Bronchial epithelial cell (primary cell): Measurements from ENCODE around the gene TPRG1L. TPM values are rescaled to one million over a fixed set of nuclear protein-coding genes. Genes with fewer than 3 reads are reported as not detected.

Experiments used
- DNase-seq: peaks from one replicate; pipeline ENCODE4 v3.0.0-alpha.2; 2010; ENCODE audit warnings: low read depth
- FAIRE-seq: peaks from 2 replicates; lab custom pipeline; 2011; peaks lifted over from hg19 to GRCh38; lab: Jason Lieb, UNC
- H3K27me3 ChIP-seq: 2 replicates; pipeline ENCODE4 v1.5.1; 2011; ENCODE audit warnings: low read length; ENCODE audit not compliant: control insufficient read depth, insufficient read depth
- H3K36me3 ChIP-seq: 2 replicates; pipeline ENCODE4 v1.5.1; 2011; ENCODE audit warnings: low read length; ENCODE audit not compliant: control insufficient read depth, insufficient read depth
- H3K4me3 ChIP-seq: 2 replicates; pipeline ENCODE4 v1.5.1; 2011; ENCODE audit warnings: mild to moderate bottlenecking, low read depth, low read length, control low read depth
- CTCF ChIP-seq: IDR thresholded peaks from 2 replicates; pipeline ENCODE4 v1.5.1; 2011; ENCODE audit warnings: mild to moderate bottlenecking, moderate library complexity, low read length, control low read depth, inconsistent platforms; ENCODE audit not compliant: insufficient read depth, severe bottlenecking
- total RNA-seq: library from RNA; depleted of rRNA; stranded (reverse); fragments of >200 nt; gene quantifications from 2 replicates; pipeline ENCODE4 v1.2.1, GENCODE V29; 2014

Gene TPRG1L
- total RNA-seq, 1 donor from 2014 or later, result 33.4 TPM

GRCh38 chr1:3671371-3672180 lies 46.8 kb downstream of the TPRG1L start:
- FAIRE-seq, result no peak

GRCh38 chr1:3672231-3672970 lies 47.6 kb downstream of the TPRG1L start:
- Histone ChIP-seq H3K4me3 (no peak overlapping the region), H3K27me3 (peaks cover 1% of the 10 kb centered on the region), H3K36me3 (no peaks in the 10 kb centered on the region)
- FAIRE-seq, result no peak
- no peak for TF ChIP-seq CTCF
- DNase-seq, result no peak

More at GRCh38 chr1:3671371-3672180, 46.8 kb downstream of the TPRG1L start:
- TF ChIP-seq CTCF, result no peak
- Histone ChIP-seq H3K27me3 (peaks cover 1% of the 10 kb centered on the region), H3K4me3 (no peak overlapping the region), H3K36me3 (no peaks in the 10 kb centered on the region)
- peak; percentile 24 for DNase-seq

GRCh38 chr1:3672971-3673361 lies 48.2 kb downstream of the TPRG1L start:
- DNase-seq (no peak), FAIRE-seq (no peak)
- peaks cover under 1% of the 10 kb centered on the region for H3K27me3 ChIP-seq
- H3K36me3 ChIP-seq, result no peaks in the 10 kb centered on the region
- no peak overlapping the region for H3K4me3 ChIP-seq
- no peak for TF ChIP-seq CTCF

GRCh38 chr1:3673381-3674099 lies 48.7 kb downstream of the TPRG1L start:
- Histone ChIP-seq H3K36me3 (no peaks in the 10 kb centered on the region), H3K4me3 (no peak overlapping the region), H3K27me3 (no peaks in the 10 kb centered on the region)
- DNase-seq (no peak), FAIRE-seq (no peak)
- no peak for TF ChIP-seq CTCF

- H3K27me3 ChIP-seq, result no peaks in the 10 kb centered on the region
- no peak for TF ChIP-seq CTCF
- no peaks in the 10 kb centered on the region for H3K36me3 ChIP-seq
- DNase-seq (no peak), FAIRE-seq (no peak)
- peak overlapping the region; percentile 13 for H3K4me3 ChIP-seq
Observed at GRCh38 chr1:3674100-3675094, 49.6 kb downstream of the TPRG1L start.
